ENCODE measurements around the gene RBPJL. TPM values are rescaled to one million over a fixed set of nuclear protein-coding genes. Genes with fewer than 3 reads are reported as not detected.

RBPJL gene
- total and polyA plus RNA-seq, 2 of the 13 experiments (the other 11 are each of a cell fraction or from before 2014, with no cell fraction given): not detected

GRCh38 chr20:45290677-45291355 lies 15.8 kb upstream of the RBPJL start (continued):
- TF ChIP-seq SNAPC4 (CRISPR knock-in tag; IDR thresholded peaks at IDR 0.05) (no peak), FOXK1 (CRISPR knock-in tag; IDR thresholded peaks at IDR 0.05; ENCODE audit: borderline replicate concordance, low read depth) (peak; percentile 52; the same call in 1 of the 2 replicates), CTCF (CRISPR knock-in tag; IDR thresholded peaks at IDR 0.05) (peak; percentile 93), ZNF7 (CRISPR knock-in tag; IDR thresholded peaks at IDR 0.05) (no peak), BHLHE40 (IDR thresholded peaks at IDR 0.05; ENCODE audit: low read length) (no peak), ZNF576 (CRISPR knock-in tag; IDR thresholded peaks at IDR 0.05) (no peak), HINFP (CRISPR knock-in tag; IDR thresholded peaks at IDR 0.05; ENCODE audit: low read depth) (0 out of 2 replicates have a peak, but pooled peaks have one; percentile 46), ZNF44 (CRISPR knock-in tag; IDR thresholded peaks at IDR 0.05) (0 out of 2 replicates have a peak, but pooled peaks have one; percentile 13), ZNF761 (CRISPR knock-in tag; conservative IDR thresholded peaks at IDR 0.05) (no peak), PHF8 (CRISPR knock-in tag; IDR thresholded peaks at IDR 0.05) (no peak), FOXC1 (CRISPR knock-in tag; IDR thresholded peaks at IDR 0.05; ENCODE audit: borderline replicate concordance) (no peak), ZNF569 (CRISPR knock-in tag; IDR thresholded peaks at IDR 0.05; ENCODE audit: borderline replicate concordance) (no peak), ZSCAN31 (CRISPR knock-in tag; IDR thresholded peaks at IDR 0.05; ENCODE audit: low read depth) (no peak), NFRKB (IDR thresholded peaks at IDR 0.05) (no peak), MAFG (CRISPR knock-in tag; IDR thresholded peaks at IDR 0.05) (no peak), ZFY (CRISPR knock-in tag; IDR thresholded peaks at IDR 0.05) (no peak), ZNF572 (CRISPR knock-in tag; IDR thresholded peaks at IDR 0.05) (no peak), RXRB (CRISPR knock-in tag; IDR thresholded peaks at IDR 0.05; ENCODE audit: borderline replicate concordance) (no peak), RFXAP (CRISPR knock-in tag; IDR thresholded peaks at IDR 0.05; ENCODE audit: borderline replicate concordance) (no peak)
- TF ChIP-seq, protein P1, sequence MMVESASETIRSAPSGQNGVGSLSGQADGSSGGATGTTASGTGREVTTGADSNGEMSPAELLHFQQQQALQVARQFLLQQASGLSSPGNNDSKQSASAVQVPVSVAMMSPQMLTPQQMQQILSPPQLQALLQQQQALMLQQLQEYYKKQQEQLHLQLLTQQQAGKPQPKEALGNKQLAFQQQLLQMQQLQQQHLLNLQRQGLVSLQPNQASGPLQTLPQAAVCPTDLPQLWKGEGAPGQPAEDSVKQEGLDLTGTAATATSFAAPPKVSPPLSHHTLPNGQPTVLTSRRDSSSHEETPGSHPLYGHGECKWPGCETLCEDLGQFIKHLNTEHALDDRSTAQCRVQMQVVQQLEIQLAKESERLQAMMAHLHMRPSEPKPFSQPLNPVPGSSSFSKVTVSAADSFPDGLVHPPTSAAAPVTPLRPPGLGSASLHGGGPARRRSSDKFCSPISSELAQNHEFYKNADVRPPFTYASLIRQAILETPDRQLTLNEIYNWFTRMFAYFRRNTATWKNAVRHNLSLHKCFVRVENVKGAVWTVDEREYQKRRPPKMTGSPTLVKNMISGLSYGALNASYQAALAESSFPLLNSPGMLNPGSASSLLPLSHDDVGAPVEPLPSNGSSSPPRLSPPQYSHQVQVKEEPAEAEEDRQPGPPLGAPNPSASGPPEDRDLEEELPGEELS (CRISPR knock-in tag; IDR thresholded peaks at IDR 0.05): no peak

Measured in HepG2 (cell line).